Activated gamma-delta T cell treated with Interleukin-2 at 50 U/mL for 16 hours (primary cell): ENCODE measurements around the gene TMEM178B.
"Not testable (repeated sequence)": the region's sequence is repeated elsewhere in the genome, so short reads cannot be mapped to it uniquely, and the experiment has no call there.

Experiments
- DNase-seq: peaks from one replicate; pipeline ENCODE4 v3.0.0-alpha.2; 2020

TMEM178B gene

DNA sequence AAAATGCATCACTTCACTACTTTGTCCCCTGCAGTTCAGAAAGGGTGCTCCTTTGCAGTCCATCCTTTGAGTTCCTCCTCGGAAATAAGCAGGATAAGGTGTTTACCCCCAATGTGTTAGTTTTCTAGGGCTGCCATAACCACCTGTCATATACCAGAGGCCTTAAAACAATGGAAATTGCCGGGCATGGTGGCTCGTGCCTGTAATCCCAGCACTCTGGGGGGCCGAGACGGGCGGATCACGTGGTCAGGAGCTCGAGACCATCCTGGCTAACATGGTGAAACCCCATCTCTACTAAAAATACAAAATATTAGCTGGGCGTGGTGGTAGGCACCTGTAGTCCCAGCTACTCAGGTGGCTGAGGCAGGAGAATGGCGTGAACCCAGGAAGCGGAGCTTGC is 330.0 kb downstream of the TMEM178B start:
- DNase-seq: not testable (repeated sequence)

DNA sequence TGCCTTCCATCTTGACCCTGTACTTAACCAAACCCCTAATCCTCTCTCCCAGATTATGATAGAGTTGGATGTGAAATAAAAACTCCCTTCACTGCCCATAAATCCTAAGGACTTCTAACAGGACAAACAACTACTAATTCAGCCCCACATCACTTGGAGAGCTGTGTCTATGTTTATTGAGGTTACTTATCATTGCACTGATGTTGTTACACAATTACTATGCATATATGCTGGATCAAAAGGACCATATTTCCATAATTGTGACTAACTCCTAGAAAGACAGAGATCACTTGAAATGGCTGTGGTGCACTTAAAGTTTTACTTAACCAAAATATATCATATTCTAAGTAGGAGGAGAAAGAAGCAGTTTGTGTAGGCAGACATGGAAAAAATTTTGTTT is 332.5 kb downstream of the TMEM178B start:
- no peak for DNase-seq

- DNase-seq: no peak
Observed at GRCh38 chr7:141407893-141408292, 334.0 kb downstream of the TMEM178B start.

DNA sequence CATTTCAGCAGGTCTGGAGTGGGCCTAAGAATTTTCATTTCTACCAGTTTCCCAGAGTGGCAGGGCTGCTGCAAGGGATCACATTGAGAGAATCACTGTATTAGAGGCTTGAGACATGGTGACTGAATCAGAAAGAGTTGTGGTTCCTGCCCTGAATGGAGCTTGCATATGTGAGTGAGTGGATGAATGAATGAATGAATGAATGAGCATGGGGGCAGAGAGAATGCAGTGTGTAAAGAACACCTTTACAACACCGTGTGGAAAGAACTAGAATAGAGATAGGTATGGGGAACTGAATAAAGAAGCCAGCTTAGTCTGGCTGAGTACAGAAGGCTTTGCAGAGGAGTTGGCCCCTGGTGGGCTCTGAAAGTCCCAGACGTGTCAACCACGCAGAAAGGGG is 334.6 kb downstream of the TMEM178B start:
- no peak for DNase-seq

DNA sequence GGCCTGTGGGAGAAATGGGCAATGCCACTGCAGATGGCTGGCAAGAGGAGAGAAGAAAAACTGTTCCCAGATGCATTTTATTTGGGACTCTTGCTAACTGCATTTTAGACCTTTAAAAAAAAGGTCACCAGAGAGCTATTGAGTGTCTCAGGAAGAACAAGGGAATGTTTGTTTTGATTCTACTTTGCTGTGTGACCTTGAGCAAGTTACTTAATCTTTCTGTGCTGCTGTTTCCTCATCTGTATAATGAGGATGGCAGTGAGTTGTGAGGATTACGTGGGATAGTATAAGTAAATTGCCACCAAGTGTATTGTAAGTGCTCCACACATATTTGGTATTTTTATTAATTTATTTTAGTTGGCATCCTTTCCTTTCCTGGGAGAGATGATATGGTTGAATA is 335.4 kb downstream of the TMEM178B start:
- DNase-seq: no peak

DNA sequence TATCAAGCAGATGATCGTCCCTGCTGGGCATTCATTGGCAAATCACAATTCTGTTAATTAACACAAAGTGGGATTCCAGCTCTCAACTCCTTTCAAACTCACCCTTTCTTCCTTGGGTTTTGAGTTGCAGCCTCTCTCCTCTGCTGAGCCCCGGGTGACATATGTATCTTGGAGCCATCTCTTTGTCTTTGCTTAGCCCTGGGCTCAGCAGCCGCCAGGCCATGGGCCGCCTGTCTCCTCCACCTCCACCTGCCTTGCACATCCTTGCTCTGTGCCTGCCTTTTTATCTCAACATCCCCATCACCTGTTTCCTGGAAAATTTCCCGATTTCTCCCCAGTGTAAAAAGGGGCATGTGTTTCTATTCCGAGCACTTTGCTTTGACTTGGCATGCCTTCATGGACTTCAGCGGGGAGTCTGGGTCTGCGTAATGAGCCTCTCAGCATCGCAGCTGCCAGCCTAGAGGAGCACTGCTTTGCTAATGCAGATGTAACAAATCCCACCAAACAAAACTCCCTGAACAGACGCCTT is 336.0 kb downstream of the TMEM178B start:
- DNase-seq: no peak

DNA sequence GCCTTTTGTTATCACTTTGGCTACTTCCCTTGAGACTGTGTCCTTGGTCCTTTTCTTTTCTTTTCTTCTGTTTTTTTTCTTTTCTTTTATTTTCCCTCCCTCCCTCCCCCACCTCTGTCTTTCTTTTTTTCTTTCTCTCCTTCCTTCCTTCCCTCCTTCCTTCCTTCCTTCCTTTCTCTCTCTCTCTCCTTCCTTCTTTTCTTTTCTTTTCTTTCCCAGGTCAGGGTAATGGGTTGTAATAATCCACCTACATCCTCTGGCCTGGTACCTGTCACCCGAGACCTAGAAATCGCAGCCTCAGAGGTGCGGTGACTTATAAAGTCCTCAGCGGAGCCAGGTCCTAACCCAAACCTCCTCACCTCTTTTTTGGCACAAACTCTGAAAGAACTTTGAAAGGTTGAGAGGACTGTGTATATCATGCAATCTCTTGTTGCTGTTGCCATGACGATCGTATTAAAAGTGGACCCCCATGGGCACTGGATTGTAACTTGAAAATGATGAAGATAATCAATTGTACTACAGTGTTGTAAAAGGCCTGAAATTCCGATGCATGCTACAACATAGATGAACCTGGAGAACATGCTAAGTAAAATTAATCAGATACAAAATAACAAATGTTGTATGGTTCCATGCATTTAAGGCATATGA is 336.6 kb downstream of the TMEM178B start:
- DNase-seq: no peak

- no peak for DNase-seq
Observed at GRCh38 chr7:141411133-141411532, 337.3 kb downstream of the TMEM178B start.

DNA sequence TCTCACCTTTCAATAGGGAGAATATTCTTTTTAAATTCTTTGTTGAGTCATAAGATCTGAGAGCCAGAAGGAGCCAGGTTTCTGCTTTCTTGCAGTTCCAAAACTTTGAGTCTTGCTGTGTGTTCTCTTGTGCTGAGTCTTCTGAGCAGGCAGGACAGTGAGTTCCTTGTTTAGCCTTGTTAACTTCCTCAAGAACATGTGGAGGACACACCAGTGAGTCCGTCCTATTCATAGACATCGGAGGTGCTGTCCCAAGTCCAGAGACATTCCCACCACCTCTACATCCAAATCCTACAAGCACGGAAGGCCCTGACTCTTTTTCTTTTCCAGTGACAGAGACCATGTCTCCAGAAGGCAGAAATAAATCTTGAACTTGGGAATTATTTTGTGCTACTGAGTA is 342.1 kb downstream of the TMEM178B start:
- no peak for DNase-seq

DNA sequence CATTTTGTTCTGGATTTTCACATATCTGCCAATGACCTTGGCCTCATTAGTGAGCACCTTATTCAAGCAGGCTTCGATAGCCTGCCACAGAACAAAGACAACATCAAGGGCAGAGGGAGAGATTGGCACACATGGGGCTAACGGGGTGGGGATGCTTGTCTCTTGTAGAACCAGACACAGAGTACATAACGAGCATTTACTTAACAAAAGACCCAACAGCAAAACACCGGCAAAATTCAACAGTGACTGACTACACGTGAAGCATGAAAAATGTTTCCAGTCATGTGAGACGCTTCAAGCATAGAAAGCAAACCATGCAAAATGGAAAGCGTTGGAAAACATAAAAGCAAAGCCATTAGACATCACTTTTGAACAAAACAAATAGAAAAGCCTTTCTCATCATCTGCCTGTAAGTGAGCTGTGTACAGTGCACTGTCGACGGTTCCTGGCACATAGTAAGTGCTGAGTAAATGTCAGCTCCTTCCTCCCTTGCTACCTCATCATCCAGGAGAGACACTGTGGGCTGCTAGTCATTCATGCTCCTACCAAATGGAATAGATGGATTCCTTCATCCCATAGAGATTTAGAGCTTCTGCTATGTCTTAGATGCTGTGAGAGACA is 342.9 kb downstream of the TMEM178B start:
- no peak for DNase-seq

- DNase-seq: no peak
Observed at GRCh38 chr7:141417506-141417905, 343.6 kb downstream of the TMEM178B start.

GRCh38 chr7:141418066-141418465 is 344.2 kb downstream of the TMEM178B start:
- no peak for DNase-seq

DNA sequence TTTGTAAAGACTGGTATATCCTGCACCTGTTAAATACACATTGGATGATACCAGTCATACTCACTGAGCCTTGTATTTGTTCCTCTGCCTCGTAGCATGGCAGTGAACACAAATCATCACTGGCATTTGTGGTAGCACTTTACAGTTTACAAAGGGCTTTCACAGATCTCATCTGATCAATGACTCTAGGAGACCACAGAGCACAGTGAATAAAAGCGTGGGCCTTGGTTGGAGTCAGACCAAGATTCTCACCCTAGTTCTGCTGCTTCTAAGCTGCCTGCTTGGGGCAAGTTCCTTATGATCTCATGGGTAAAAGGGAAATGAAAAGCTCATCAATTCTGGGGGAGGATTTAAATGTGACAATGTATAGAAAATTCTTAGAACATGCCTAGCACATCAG is 347.4 kb downstream of the TMEM178B start:
- DNase-seq: no peak

DNA sequence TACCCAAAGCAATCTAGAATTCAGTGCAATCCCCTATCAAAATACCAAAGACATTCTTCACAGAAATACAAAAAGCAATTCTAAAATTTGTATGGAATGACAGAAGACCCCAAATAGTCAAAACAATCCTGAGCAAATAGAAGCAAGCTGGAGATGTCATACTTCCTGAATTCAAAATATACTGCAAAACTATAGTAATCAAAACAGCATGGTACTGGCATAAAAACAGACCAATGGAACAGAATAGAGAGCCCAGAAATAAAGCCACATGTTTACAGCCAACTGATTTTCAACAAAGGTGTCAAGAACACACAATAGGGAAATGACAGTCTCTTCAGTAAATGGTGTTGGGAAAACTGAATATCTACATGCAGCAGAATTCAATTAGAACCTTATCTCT is 353.3 kb downstream of the TMEM178B start:
- no peak for DNase-seq

- DNase-seq: no peak
Observed at GRCh38 chr7:141430455-141431139, 356.7 kb downstream of the TMEM178B start.

GRCh38 chr7:141431140-141431479 is 357.2 kb downstream of the TMEM178B start:
- no peak for DNase-seq

DNA sequence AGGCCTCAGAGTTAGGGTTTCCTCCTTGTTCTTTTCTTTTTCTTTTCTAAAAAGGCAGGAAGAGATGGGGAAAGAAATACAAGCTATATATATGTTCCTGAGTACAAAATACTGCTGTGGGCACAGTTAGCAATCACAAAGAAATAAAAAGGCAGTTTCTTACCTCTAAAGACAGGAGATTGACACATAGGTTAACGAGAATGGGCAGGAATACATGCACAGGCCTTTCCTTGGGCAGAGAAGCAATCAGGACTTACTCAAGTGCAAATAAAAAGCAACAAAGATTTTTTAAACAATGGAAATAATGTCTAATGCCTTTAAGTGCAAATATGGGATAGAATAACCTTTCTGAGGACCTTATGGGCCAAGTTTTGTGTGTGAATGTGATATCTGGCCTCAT is 357.8 kb downstream of the TMEM178B start:
- no peak for DNase-seq

DNA sequence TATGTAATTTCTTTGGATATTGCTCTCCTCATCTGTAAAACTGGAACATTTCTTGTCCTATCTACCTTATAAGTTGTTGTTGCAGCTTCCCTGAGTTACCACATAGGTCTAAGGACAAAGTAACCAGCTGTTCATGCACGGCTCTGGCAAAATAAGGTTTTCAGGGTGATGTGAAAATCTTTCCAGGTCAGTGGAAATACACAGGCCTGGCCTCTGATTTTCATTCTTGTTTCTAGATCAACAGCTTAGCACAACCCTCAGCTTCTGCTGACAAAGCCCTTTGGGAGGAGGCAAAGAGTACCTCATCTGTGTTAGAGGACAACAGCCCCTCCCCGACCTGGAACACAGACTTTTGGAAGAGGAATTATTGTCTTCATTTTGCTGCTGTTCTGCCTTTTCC is 359.8 kb downstream of the TMEM178B start:
- no peak for DNase-seq

- no peak for DNase-seq
Observed at GRCh38 chr7:141436139-141436538, 362.3 kb downstream of the TMEM178B start.

DNA sequence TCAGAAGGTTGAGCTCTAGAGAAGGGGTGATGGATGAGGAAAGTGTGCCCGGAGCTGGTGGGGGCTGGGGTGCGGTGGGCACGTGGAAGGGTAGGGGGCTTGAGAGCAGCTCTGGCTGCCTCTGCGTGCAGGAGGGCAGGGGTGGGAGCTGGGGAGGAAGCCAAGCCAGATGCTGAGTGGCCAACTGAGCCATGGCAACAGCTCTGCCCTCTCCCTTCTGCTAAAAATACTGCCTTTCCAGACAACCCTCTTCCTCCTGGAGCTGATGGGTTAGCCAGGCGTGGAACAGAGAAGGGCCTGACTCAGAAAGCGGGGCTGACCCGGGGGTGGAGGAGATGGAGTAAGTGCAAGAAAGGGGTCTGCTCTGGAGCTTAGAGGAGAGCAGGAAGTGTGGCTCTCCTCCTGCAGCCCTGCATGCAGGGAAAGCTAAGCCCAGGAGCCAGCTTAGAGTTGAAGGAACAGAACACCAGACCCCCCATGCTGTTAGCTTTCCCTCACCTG is 362.8 kb downstream of the TMEM178B start:
- DNase-seq: no peak

DNA sequence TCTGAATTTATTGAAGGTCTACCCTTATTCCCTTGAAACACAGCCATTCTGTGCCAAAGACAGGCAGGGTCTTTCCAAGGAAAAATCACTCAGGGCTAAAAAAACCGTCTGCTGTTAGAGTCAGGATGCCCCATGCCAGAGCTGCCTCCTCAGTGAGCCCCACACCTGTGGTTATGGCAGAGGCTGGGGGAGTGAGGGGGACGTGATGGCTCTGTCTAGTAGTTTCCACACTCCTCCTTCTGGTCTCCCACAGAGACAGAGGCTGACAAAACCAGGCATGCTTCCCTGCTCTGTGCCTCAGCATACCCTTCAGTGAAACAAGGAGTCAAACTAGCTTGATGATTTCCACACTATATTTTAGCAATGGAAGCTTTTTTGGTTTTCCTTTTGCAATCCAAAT is 365.3 kb downstream of the TMEM178B start:
- DNase-seq: no peak

DNA sequence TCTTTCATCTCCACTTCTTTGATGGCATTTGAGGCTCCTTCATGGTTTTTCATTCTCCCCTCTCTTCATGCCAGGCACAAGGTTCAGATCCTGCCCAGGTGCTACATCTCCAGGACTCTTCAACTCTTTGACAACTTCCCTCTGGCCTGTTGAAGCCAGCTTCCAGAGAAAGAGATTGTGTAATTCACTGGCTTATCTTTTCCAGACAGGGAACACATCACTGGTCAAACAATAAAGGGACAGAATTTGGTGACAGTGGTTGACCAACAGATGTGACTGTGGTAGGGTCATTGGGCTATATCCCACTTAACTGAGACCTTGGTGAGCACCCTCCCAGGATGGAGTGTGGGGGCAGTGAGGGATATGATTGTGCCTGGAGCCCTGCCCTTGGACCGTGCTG is 365.9 kb downstream of the TMEM178B start:
- DNase-seq: no peak

DNA sequence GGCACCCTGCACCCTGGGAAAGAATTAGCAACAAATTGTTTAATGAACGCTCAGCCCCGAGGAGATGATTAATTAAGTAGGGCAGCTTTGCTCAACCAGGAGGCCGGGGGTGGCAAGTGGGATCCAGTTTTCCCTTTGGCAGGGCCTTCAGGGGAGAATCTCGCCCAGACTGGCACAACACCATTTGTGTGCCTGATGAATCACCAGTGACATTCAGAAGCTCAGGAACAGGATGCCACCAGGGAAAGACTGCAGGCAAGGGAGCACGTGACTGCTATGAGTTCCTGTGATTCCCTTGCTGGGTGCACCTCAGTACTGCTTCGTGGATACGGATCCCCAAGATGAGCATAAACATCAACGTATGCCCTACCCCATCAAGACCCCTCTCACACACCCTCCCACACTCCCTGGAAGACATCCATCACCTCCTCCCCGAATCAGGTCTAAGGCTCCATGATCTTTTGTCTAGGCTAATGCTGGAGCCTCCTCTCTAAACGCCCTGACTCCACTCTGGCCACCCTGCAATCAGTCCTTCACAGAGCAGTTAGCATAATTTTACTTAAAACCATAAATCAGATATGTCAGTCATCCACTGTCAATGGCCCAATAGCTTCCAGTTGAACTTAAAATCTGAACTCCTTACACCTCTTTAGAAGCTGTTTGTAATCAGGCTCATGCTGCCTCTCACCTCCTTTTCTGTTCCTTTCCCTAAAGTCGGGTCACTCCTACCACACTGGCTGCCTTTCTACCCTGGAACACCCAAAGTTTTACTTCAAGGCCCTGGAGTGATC is 368.2 kb downstream of the TMEM178B start:
- no peak for DNase-seq
